ENCODE data around the gene ABHD4.

DNA sequence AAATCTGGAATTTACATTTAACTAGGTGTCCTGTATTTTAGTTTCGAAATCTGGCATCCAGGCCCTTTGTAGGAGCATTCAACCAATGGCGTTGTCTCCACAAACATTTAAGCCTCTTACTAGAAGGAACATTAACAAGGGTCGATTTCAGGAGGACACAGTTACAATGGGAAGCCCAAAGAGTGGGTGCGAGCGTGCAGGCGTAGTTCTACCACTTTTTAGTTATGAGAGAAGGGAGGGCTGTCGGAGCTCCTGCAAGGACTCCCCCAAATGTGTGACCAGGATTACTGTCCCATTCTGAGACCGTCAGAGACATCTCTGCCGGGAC is 365 bp upstream of the ABHD4 start:
- TF ChIP-seq, protein P1, sequence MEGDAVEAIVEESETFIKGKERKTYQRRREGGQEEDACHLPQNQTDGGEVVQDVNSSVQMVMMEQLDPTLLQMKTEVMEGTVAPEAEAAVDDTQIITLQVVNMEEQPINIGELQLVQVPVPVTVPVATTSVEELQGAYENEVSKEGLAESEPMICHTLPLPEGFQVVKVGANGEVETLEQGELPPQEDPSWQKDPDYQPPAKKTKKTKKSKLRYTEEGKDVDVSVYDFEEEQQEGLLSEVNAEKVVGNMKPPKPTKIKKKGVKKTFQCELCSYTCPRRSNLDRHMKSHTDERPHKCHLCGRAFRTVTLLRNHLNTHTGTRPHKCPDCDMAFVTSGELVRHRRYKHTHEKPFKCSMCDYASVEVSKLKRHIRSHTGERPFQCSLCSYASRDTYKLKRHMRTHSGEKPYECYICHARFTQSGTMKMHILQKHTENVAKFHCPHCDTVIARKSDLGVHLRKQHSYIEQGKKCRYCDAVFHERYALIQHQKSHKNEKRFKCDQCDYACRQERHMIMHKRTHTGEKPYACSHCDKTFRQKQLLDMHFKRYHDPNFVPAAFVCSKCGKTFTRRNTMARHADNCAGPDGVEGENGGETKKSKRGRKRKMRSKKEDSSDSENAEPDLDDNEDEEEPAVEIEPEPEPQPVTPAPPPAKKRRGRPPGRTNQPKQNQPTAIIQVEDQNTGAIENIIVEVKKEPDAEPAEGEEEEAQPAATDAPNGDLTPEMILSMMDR (IDR thresholded peaks at IDR 0.05): no peak
- no peak for TF ChIP-seq POLR2A (IDR thresholded peaks at IDR 0.05)

Data from prostate gland (tissue), 2 donors.